ENCODE measurements around the gene ZDHHC17.

DNA sequence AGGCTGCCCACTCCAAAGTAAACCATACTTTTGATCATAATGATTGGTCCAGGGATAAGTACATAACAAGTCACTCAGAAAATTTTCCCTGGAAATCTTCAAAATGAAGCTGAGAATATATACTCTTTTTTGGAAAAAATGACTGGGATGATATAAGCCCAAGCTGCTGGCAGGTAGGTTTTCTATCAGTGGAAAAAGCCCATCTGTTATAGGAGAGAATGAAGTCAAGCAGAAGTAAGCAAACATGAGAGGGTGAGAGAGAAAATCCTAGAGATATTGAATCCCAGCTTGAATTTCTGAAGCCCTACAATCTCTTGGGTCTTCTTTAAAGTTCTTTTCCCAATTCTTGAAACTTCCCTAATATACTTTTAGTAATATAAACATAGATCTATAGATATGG, 37.3 kb upstream of the ZDHHC17 start:
- TF ChIP-seq, protein P1, sequence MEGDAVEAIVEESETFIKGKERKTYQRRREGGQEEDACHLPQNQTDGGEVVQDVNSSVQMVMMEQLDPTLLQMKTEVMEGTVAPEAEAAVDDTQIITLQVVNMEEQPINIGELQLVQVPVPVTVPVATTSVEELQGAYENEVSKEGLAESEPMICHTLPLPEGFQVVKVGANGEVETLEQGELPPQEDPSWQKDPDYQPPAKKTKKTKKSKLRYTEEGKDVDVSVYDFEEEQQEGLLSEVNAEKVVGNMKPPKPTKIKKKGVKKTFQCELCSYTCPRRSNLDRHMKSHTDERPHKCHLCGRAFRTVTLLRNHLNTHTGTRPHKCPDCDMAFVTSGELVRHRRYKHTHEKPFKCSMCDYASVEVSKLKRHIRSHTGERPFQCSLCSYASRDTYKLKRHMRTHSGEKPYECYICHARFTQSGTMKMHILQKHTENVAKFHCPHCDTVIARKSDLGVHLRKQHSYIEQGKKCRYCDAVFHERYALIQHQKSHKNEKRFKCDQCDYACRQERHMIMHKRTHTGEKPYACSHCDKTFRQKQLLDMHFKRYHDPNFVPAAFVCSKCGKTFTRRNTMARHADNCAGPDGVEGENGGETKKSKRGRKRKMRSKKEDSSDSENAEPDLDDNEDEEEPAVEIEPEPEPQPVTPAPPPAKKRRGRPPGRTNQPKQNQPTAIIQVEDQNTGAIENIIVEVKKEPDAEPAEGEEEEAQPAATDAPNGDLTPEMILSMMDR (IDR thresholded peaks at IDR 0.05; ENCODE audit: low read depth, low read length) = no peak
- no peak for TF ChIP-seq POLR2A (IDR thresholded peaks at IDR 0.05; ENCODE audit: extremely low read depth, insufficient read length)
